Measurements from ENCODE around the gene GADL1.

DNA sequence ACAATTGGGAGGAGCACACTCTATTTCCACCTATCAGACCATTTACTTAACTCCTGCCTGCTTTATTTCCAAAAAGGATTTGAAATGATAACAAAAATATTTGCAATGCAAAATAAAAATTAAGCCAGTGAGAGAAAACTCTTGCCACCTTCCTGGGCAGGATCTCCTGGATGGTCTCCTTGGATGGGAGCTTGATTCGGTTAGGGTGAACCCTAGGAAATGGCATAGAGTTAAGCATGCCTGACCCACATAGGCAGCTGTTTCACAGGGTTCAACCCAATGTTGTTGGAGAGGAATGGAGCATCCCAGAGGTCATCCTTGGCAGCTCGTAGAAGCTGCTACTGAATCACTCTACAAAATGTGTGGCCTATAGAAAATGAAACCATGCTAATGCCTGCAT, 204.3 kb downstream of the GADL1 start:
- TF ChIP-seq, protein P1, sequence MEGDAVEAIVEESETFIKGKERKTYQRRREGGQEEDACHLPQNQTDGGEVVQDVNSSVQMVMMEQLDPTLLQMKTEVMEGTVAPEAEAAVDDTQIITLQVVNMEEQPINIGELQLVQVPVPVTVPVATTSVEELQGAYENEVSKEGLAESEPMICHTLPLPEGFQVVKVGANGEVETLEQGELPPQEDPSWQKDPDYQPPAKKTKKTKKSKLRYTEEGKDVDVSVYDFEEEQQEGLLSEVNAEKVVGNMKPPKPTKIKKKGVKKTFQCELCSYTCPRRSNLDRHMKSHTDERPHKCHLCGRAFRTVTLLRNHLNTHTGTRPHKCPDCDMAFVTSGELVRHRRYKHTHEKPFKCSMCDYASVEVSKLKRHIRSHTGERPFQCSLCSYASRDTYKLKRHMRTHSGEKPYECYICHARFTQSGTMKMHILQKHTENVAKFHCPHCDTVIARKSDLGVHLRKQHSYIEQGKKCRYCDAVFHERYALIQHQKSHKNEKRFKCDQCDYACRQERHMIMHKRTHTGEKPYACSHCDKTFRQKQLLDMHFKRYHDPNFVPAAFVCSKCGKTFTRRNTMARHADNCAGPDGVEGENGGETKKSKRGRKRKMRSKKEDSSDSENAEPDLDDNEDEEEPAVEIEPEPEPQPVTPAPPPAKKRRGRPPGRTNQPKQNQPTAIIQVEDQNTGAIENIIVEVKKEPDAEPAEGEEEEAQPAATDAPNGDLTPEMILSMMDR (IDR thresholded peaks at IDR 0.05): no peak
- no peak for TF ChIP-seq POLR2A (IDR thresholded peaks at IDR 0.05)
